ENCODE measurements around the gene ETS1.

Gene ETS1

GRCh38 chr11:128513915-128514681 lies 73.3 kb downstream of the ETS1 start:
- Histone ChIP-seq H3K4me3 (ENCODE audit: low read depth, low read length, poor library complexity, severe bottlenecking) (peak overlapping the region; percentile 91), H3K27ac (ENCODE audit: low read depth, low read length, poor library complexity, severe bottlenecking) (peak overlapping the region; percentile 85), H3K4me1 (ENCODE audit: insufficient read depth, low read length, severe bottlenecking) (peaks cover 95% of the 10 kb centered on the region), H3F3A (ENCODE audit: insufficient read depth, low read length) (no peaks in the 10 kb centered on the region), H3K4me2 (ENCODE audit: low read length) (peak overlapping the region; percentile 79), H3K36me3 (ENCODE audit: insufficient read depth, low read length) (peaks cover 93% of the 10 kb centered on the region), H3K27me3 (ENCODE audit: insufficient read depth, low read length) (no peaks in the 10 kb centered on the region), H3K9ac (ENCODE audit: low read length) (peak overlapping the region; percentile 96), H3K9me3 (ENCODE audit: low read length) (no peaks in the 10 kb centered on the region), H2AFZ (ENCODE audit: low read length) (no peak overlapping the region), H3K9me2 (ENCODE audit: low read depth, low read length) (no peaks in the 10 kb centered on the region), H3K79me2 (ENCODE audit: insufficient read depth, low read length) (peaks cover 100% of the 10 kb centered on the region), H4K20me1 (ENCODE audit: insufficient read depth, low read length) (no peaks in the 10 kb centered on the region)
- TF ChIP-seq CTCF (IDR thresholded peaks at IDR 0.05; ENCODE audit: low read length): no peak
- TF ChIP-seq EZH2 (IDR thresholded peaks at IDR 0.05; ENCODE audit: borderline replicate concordance, low read length): no peak

GRCh38 chr11:128512474-128512996 lies 74.8 kb downstream of the ETS1 start:
- H3F3A ChIP-seq (ENCODE audit: insufficient read depth, low read length): no peaks in the 10 kb centered on the region
- H3K9me3 ChIP-seq (ENCODE audit: low read length): no peaks in the 10 kb centered on the region
- peak overlapping the region; percentile 79 for H3K4me2 ChIP-seq (ENCODE audit: low read length)
- H3K4me3 ChIP-seq (ENCODE audit: low read depth, low read length, poor library complexity, severe bottlenecking): peak overlapping the region; percentile 91
- H4K20me1 ChIP-seq (ENCODE audit: insufficient read depth, low read length): no peaks in the 10 kb centered on the region
- H3K9ac ChIP-seq (ENCODE audit: low read length): peak overlapping the region; percentile 9; the same call in 1 of the 2 replicates
- H3K36me3 ChIP-seq (ENCODE audit: insufficient read depth, low read length): peaks cover 93% of the 10 kb centered on the region; the same call in 1 of the 2 replicates
- peak overlapping the region; percentile 85 for H3K27ac ChIP-seq (ENCODE audit: low read depth, low read length, poor library complexity, severe bottlenecking)
- no peaks in the 10 kb centered on the region for H3K27me3 ChIP-seq (ENCODE audit: insufficient read depth, low read length)
- H3K9me2 ChIP-seq (ENCODE audit: low read depth, low read length): no peaks in the 10 kb centered on the region
- no peak overlapping the region for H2AFZ ChIP-seq (ENCODE audit: low read length)
- TF ChIP-seq CTCF (IDR thresholded peaks at IDR 0.05; ENCODE audit: low read length) (no peak), EZH2 (IDR thresholded peaks at IDR 0.05; ENCODE audit: borderline replicate concordance, low read length) (no peak)
- peaks cover 100% of the 10 kb centered on the region for H3K79me2 ChIP-seq (ENCODE audit: insufficient read depth, low read length)
- H3K4me1 ChIP-seq (ENCODE audit: insufficient read depth, low read length, severe bottlenecking): peaks cover 100% of the 10 kb centered on the region

GRCh38 chr11:128511712-128512111 lies 75.6 kb downstream of the ETS1 start:
- Histone ChIP-seq H3F3A (ENCODE audit: insufficient read depth, low read length) (no peaks in the 10 kb centered on the region), H4K20me1 (ENCODE audit: insufficient read depth, low read length) (no peaks in the 10 kb centered on the region), H3K79me2 (ENCODE audit: insufficient read depth, low read length) (peaks cover 100% of the 10 kb centered on the region), H3K4me2 (ENCODE audit: low read length) (peak overlapping the region; percentile 79), H3K27ac (ENCODE audit: low read depth, low read length, poor library complexity, severe bottlenecking) (peak overlapping the region; percentile 85), H3K27me3 (ENCODE audit: insufficient read depth, low read length) (no peaks in the 10 kb centered on the region), H3K9me3 (ENCODE audit: low read length) (no peaks in the 10 kb centered on the region), H3K4me1 (ENCODE audit: insufficient read depth, low read length, severe bottlenecking) (peaks cover 100% of the 10 kb centered on the region), H3K4me3 (ENCODE audit: low read depth, low read length, poor library complexity, severe bottlenecking) (peak overlapping the region; percentile 91), H3K9me2 (ENCODE audit: low read depth, low read length) (no peaks in the 10 kb centered on the region), H3K9ac (ENCODE audit: low read length) (peak overlapping the region; percentile 9; the same call in 1 of the 2 replicates), H2AFZ (ENCODE audit: low read length) (no peak overlapping the region), H3K36me3 (ENCODE audit: insufficient read depth, low read length) (peaks cover 95% of the 10 kb centered on the region; the same call in 1 of the 2 replicates)
- TF ChIP-seq EZH2 (IDR thresholded peaks at IDR 0.05; ENCODE audit: borderline replicate concordance, low read length): no peak
- TF ChIP-seq CTCF (IDR thresholded peaks at IDR 0.05; ENCODE audit: low read length): no peak

All from OCI-LY1 (cell line).